ENCODE measurements around the gene SORCS3. TPM values are rescaled to one million over a fixed set of nuclear protein-coding genes. Genes with fewer than 3 reads are reported as not detected.

SORCS3 gene
- total RNA-seq, 1 donor, result 0.27 TPM

GRCh38 chr10:105146436-105146835 lies 505.3 kb downstream of the SORCS3 start:
- no peak overlapping the region for H3K4me3 ChIP-seq (ENCODE audit: low read depth, low read length)
- DNase-seq (ENCODE audit: low read depth), result peak; percentile 35
- TF ChIP-seq, protein P1, sequence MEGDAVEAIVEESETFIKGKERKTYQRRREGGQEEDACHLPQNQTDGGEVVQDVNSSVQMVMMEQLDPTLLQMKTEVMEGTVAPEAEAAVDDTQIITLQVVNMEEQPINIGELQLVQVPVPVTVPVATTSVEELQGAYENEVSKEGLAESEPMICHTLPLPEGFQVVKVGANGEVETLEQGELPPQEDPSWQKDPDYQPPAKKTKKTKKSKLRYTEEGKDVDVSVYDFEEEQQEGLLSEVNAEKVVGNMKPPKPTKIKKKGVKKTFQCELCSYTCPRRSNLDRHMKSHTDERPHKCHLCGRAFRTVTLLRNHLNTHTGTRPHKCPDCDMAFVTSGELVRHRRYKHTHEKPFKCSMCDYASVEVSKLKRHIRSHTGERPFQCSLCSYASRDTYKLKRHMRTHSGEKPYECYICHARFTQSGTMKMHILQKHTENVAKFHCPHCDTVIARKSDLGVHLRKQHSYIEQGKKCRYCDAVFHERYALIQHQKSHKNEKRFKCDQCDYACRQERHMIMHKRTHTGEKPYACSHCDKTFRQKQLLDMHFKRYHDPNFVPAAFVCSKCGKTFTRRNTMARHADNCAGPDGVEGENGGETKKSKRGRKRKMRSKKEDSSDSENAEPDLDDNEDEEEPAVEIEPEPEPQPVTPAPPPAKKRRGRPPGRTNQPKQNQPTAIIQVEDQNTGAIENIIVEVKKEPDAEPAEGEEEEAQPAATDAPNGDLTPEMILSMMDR (IDR thresholded peaks at IDR 0.05; ENCODE audit: insufficient read depth, low read length), result no peak

DNA sequence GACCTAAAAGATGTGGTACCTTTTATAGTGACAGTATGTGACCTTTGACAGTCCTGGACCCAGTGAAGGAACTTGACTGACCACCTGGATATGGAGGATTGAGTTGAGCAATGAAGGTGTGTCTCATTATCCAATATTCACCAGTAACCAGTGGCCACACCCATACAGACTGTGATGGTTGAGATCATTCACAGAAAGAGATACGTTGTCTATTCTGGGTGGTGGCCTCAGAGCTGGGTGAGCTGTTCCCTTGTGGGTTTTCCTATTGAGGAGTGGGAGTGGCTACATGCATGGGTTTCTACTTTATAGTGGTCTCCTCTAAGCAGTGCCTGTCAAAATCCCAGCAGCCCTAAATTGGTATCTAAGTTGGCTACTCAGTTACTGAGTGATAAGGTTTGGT lies 507.4 kb downstream of the SORCS3 start:
- no peak for DNase-seq (ENCODE audit: low read depth)
- H3K4me3 ChIP-seq (ENCODE audit: low read depth, low read length), result no peak overlapping the region
- TF ChIP-seq, protein P1 (IDR thresholded peaks at IDR 0.05; ENCODE audit: insufficient read depth, low read length), result no peak

- no peak overlapping the region for H3K4me3 ChIP-seq (ENCODE audit: low read depth, low read length)
- no peak for DNase-seq (ENCODE audit: low read depth)
- TF ChIP-seq, protein P1 (IDR thresholded peaks at IDR 0.05; ENCODE audit: insufficient read depth, low read length), result no peak
Observed at GRCh38 chr10:105148921-105149320, 507.8 kb downstream of the SORCS3 start.

GRCh38 chr10:105149371-105149891 lies 508.3 kb downstream of the SORCS3 start:
- DNase-seq (ENCODE audit: low read depth), result peak; percentile 55
- TF ChIP-seq, protein P1 (IDR thresholded peaks at IDR 0.05; ENCODE audit: insufficient read depth, low read length), result no peak

DNA sequence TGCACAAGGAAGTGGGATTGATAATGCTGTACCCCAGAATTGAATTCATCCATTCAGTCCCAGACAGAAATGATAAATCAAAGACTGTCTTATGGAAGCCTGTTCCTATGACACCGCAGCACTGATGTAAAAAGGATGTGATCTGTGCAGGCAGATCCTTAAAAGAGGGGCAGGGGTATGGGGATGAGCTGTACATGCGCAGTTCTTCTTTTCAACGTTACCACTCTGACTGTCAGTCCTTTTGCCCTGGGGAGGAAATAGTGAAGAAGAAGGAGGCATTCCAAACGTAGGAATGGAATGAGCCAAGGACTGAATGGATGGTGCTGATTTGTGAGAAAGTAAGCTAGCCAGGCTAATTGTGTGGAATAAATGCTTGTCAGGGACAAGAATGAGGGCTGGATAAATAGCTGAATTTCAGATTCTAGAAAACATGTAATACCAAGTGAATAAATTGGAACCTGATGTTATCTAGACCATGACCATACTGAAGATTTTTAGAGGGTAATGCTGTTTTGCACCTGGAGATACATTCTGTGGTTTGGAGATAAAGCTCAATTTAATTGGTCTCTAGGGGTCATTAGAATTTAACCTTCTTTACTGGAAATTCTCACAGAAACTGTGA lies 509.3 kb downstream of the SORCS3 start:
- peak; percentile 16 for DNase-seq (ENCODE audit: low read depth)
- TF ChIP-seq, protein P1 (IDR thresholded peaks at IDR 0.05; ENCODE audit: insufficient read depth, low read length), result no peak
- H3K4me3 ChIP-seq (ENCODE audit: low read depth, low read length), result no peak overlapping the region

More at GRCh38 chr10:105149371-105149891, 508.3 kb downstream of the SORCS3 start:
- H3K4me3 ChIP-seq (ENCODE audit: low read depth, low read length), result no peak overlapping the region

- TF ChIP-seq, protein P1 (IDR thresholded peaks at IDR 0.05; ENCODE audit: insufficient read depth, low read length), result no peak
- no peak overlapping the region for H3K4me3 ChIP-seq (ENCODE audit: low read depth, low read length)
- peak; percentile 33 for DNase-seq (ENCODE audit: low read depth)
Observed at GRCh38 chr10:105154736-105155135, 513.6 kb downstream of the SORCS3 start.

All from fibroblast of the aortic adventitia (primary cell).